GM12878 (cell line): Measurements from ENCODE around the gene TMEM50B. TPM values are rescaled to one million over a fixed set of nuclear protein-coding genes. Genes with fewer than 3 reads are reported as not detected.

Experiments used
- ATAC-seq: fragments of 200-7000 bp; cut with Tn5 transposase; 3 replicates; pipeline ENCODE4 v1.9.1; 2020; ENCODE audit warnings: mild to moderate bottlenecking, moderate library complexity
- BruUV-seq: library from RNA; stranded (reverse); fragments of 400-500 nt; replicated peaks from 2 replicates; lab custom pipeline; 2021; lab: Mats Ljungman, UMichigan
- CTCF ChIA-PET: fragments of 300-600 bp; sonication (Branson Sonifier 250); formaldehyde crosslinking; extraction: SDS; loops from one replicate; lab custom pipeline; 2021; ENCODE audit warnings: inconsistent platforms; lab: Yijun Ruan, JAX
- POLR2A ChIA-PET: fragments of 350-600 bp; formaldehyde crosslinking; extraction: SDS; loops from one replicate; lab custom pipeline; 2021; ENCODE audit warnings: inconsistent platforms; lab: Charles Lee
- RAD21 ChIA-PET: fragments of 300-600 bp; sonication (Branson Sonifier 250); formaldehyde crosslinking; loops from one replicate; lab custom pipeline; 2023; ENCODE audit warnings: antibody characterized with exemption; ENCODE audit not compliant: unreplicated experiment; lab: Charles Lee
- SMC1A ChIA-PET: fragments of 300-600 bp; sonication (Branson Sonifier 250); formaldehyde crosslinking; loops from one replicate; lab custom pipeline; 2023; ENCODE audit not compliant: unreplicated experiment, uncharacterized antibody; lab: Charles Lee
- DNase-seq: peaks from one replicate; pipeline ENCODE4 v3.0.0-alpha.2; 2011; ENCODE audit warnings: low read depth, low spot score
- FAIRE-seq: peaks from 3 replicates; lab custom pipeline; 2011; peaks lifted over from hg19 to GRCh38; lab: Jason Lieb, UNC
- H2AFZ ChIP-seq: 2 replicates; pipeline ENCODE4 v1.6.0; 2011; ENCODE audit warnings: low read depth, low read length, control low read depth; ENCODE audit not compliant: control insufficient read depth
- H3K27ac ChIP-seq: 2 replicates; pipeline ENCODE4 v1.5.1; 2011; ENCODE audit warnings: control low read depth; ENCODE audit not compliant: control insufficient read depth, insufficient read depth
- H3K27me3 ChIP-seq, 2 experiments: replicated peaks in 1 of 2; 2 replicates each; pipeline versions ENCODE4 v1.6.0 to v1.6.1; 2011; ENCODE audit warnings: low read length in 1 of 2; ENCODE audit not compliant: control insufficient read depth in 2 of 2, insufficient read depth in 2 of 2
- H3K36me3 ChIP-seq, 2 experiments: 2 replicates each; pipeline ENCODE4 v1.5.1; 2011; ENCODE audit warnings: low read length in 1 of 2; ENCODE audit not compliant: control insufficient read depth in 2 of 2, insufficient read depth in 2 of 2
- H3K4me1 ChIP-seq: 2 replicates; pipeline ENCODE4 v1.6.1; 2011; ENCODE audit warnings: mild to moderate bottlenecking, low read length, moderate library complexity, mixed read lengths; ENCODE audit not compliant: control insufficient read depth, insufficient read depth
- H3K4me2 ChIP-seq: 2 replicates; pipeline ENCODE4 v1.6.0; 2011; ENCODE audit warnings: control low read depth; ENCODE audit not compliant: control insufficient read depth, insufficient read depth
- H3K4me3 ChIP-seq: fragments of 200-600 bp; sonication (generic); 2 replicates; pipeline ENCODE4 v1.5.1; 2016
- H3K79me2 ChIP-seq: 2 replicates; pipeline ENCODE4 v1.6.0; 2011; ENCODE audit warnings: low read length; ENCODE audit not compliant: control insufficient read depth, insufficient read depth
- H3K9ac ChIP-seq: 2 replicates; pipeline ENCODE4 v1.8.0; 2011; ENCODE audit warnings: low read length, control low read depth, mixed read lengths; ENCODE audit not compliant: control insufficient read depth, insufficient read depth
- H3K9me3 ChIP-seq: replicated peaks from 3 replicates; pipeline ENCODE4 v1.5.1; 2011; ENCODE audit warnings: mild to moderate bottlenecking, low read length; ENCODE audit not compliant: control insufficient read depth, insufficient read depth
- H4K20me1 ChIP-seq: 2 replicates; pipeline ENCODE4 v1.6.0; 2011; ENCODE audit not compliant: control insufficient read depth, insufficient read depth
- CTCF ChIP-seq, 3 experiments: IDR thresholded peaks in 2 of 3; conservative IDR thresholded peaks in 1 of 3; 2 replicates each; pipeline ENCODE4 v1.5.1; 2011; ENCODE audit warnings: low read depth in 3 of 3, low read length in 3 of 3, mild to moderate bottlenecking in 3 of 3, control low read depth in 2 of 3, moderate library complexity in 2 of 3, inconsistent platforms in 1 of 3, mixed read lengths in 1 of 3; ENCODE audit not compliant: control insufficient read depth in 2 of 3, insufficient read depth in 1 of 3; ENCODE audit errors: extremely low read depth in 1 of 3
- IKZF2 ChIP-seq, 2 experiments: fragments of 450-650 bp; IDR thresholded peaks; 2 replicates each; pipeline ENCODE4 v1.6.1; 2017; ENCODE audit warnings: mild to moderate bottlenecking in 2 of 2, moderate library complexity in 2 of 2
- PAX5 ChIP-seq: IDR thresholded peaks from 2 replicates; pipeline ENCODE4 v1.6.1; 2011; ENCODE audit warnings: low read depth, low read length, borderline replicate concordance
- PBX3 ChIP-seq: IDR thresholded peaks from 2 replicates; pipeline ENCODE4 v1.6.1; 2011; ENCODE audit warnings: mild to moderate bottlenecking, low read depth, low read length, moderate library complexity; ENCODE audit not compliant: insufficient replicate concordance
- SIX5 ChIP-seq: IDR thresholded peaks from 2 replicates; pipeline ENCODE4 v1.6.1; 2011; ENCODE audit warnings: mild to moderate bottlenecking, low read depth, low read length, moderate library complexity; ENCODE audit not compliant: severe bottlenecking
- WGBS: methylation state at CpG from one replicate; pipeline ENCODE4 v1.1.6; 2016; ENCODE audit warnings: low lambda C conversion rate; ENCODE audit not compliant: insufficient replicate concordance, insufficient coverage; ENCODE audit errors: missing lambda C conversion rate; 5-methylcytosine and 5-hydroxymethylcytosine counted together
- in situ Hi-C: fragments of 300-500 bp; cut with MboI; formaldehyde crosslinking; loops from 9 replicates; pipeline ENCODE4 v1.14.3; 2018; ENCODE audit warnings: mixed read lengths
- intact Hi-C: fragments of 100-400 bp; cut with micrococcal nuclease; formaldehyde crosslinking; loops from one replicate; pipeline ENCODE4 v1.14.2; 2022; ENCODE audit not compliant: unreplicated experiment
- polyA plus RNA-seq, 11 experiments: library from polyadenylated mRNA; depleted of rRNA in 4 of 11; unstranded in 6 of 11; stranded (reverse) in 5 of 11; fragments of >200 nt; fragmentation: Nextera tagmentation in 4 of 11; fragmentation: Illumina TruSeq in 1 of 11; extraction: Ambion mirVana in 4 of 11; extraction: Trizol in 1 of 11; gene quantifications; 1 replicate in 1 of 11; 2 replicates in 10 of 11; pipeline versions ENCODE4 v1.2.1 to v1.2.3, GENCODE V29; 2011 to 2016; ENCODE audit warnings: inconsistent platforms in 2 of 11, missing spikeins in 2 of 11, low read depth in 1 of 11
- total RNA-seq, 4 experiments: library from RNA; depleted of rRNA in 3 of 4; stranded (reverse); fragments of >200 nt in 3 of 4; fragmentation: Illumina TruSeq in 1 of 4; extraction: Trizol in 1 of 4; gene quantifications; 2 replicates each; pipeline versions ENCODE4 v1.2.1 to v1.2.3, GENCODE V29; 2013 to 2021

TMEM50B gene
- total and polyA plus RNA-seq, 10 of the 15 experiments (the other 5 are each of a cell fraction or from before 2014, with no cell fraction given) = 12.1 to 42.1 (median 18.2) TPM

- in situ Hi-C loops = no loop called here
- Histone ChIP-seq H3K9ac (no peak overlapping the region), H3K36me3 (peaks cover 5 to 28% of the 10 kb centered on the region in 2 experiments)
These were observed 34.5 kb upstream of the TMEM50B start for GRCh38 chr21:33514229-33514628.

More at GRCh38 chr21:33514229-33514628, 34.5 kb upstream of the TMEM50B start:
- ChIA-PET CTCF (interaction anchor here (1.0 to 2.1 kb wide), 5 partner anchors 10 to 153 kb away, joined by 3 to 6 read pairs (median 4); no protein-coding TSS in a partner anchor), POLR2A (interaction anchor here (1.4 kb wide), 1 partner anchor 74 kb away, joined by 3 read pairs; the partner anchor contains the start of gene DONSON), SMC1A (interaction anchor here (1.0 to 1.5 kb wide), 3 partner anchors 9 to 92 kb away, joined by 3 read pairs; no protein-coding TSS in a partner anchor), RAD21 (interaction anchor here (1.1 kb wide), 1 partner anchor 189 kb away, joined by 3 read pairs; the partner anchor contains the start of gene IFNAR1)
- BruUV-seq = no TSS peak
- Histone ChIP-seq H3K4me1 (no peaks in the 10 kb centered on the region), H2AFZ (no peak overlapping the region), H3K27me3 (no peaks in the 10 kb centered on the region), H4K20me1 (no peaks in the 10 kb centered on the region), H3K4me3 (no peak overlapping the region), H3K27ac (no peak overlapping the region), H3K9me3 (no peaks in the 10 kb centered on the region), H3K4me2 (no peak overlapping the region), H3K79me2 (no peaks in the 10 kb centered on the region)
- FAIRE-seq (no peak), DNase-seq (no peak), ATAC-seq (no peak)
- TF ChIP-seq SIX5 = no peak
- no peak for TF ChIP-seq CTCF (IDR thresholded peaks at IDR 0.05 in 2 of 3, conservative IDR thresholded peaks at IDR 0.05 in 1 of 3; ENCODE audit: control insufficient read depth in 2 of 3, extremely low read depth in 1 of 3, insufficient read depth in 1 of 3, low read depth in 3 of 3, low read length in 3 of 3)
- TF ChIP-seq PAX5 = no peak
- no peak for TF ChIP-seq PBX3
- no peak for TF ChIP-seq IKZF2 (IDR thresholded peaks at IDR 0.05)
- intact Hi-C loops = no loop called here
- 100% methylated on average over 2 of the region's 2 CpGs for WGBS
